Tracheal epithelial cell (primary cell): ENCODE results near the gene ACBD3. TPM values are rescaled to one million over a fixed set of nuclear protein-coding genes. Genes with fewer than 3 reads are reported as not detected.

Experiments
- total RNA-seq: library from RNA; depleted of rRNA; stranded (reverse); fragments of >200 nt; gene quantifications from 2 replicates; pipeline ENCODE4 v1.2.1, GENCODE V29; 2014

The ACBD3 gene
- total RNA-seq: 43.7 and 67.0 TPM in 2 replicates

GRCh38 chr1:226186124-226187018 lies at the start of gene ACBD3:
ACBD3 (minus strand) TSS chr1:226186741; CDS start chr1:226186675, 66 bp downstream.

GRCh38 chr1:226223157-226223785 lies 36.7 kb upstream of the ACBD3 start, which contains the start of gene MIXL1:
MIXL1 (plus strand) TSS chr1:226223664; CDS start chr1:226223682, 18 bp downstream.

Other genes with a start within 250 kb of the ACBD3 start
- not detected in 2 replicates for gene LEFTY2, start 245.5 kb downstream of the ACBD3 start, total RNA-seq
- 29.9 and 32.8 TPM in 2 replicates for gene SDE2, start 187.4 kb downstream of the ACBD3 start, total RNA-seq
- gene H3-3A, start 124.0 kb downstream of the ACBD3 start, total RNA-seq: 109 and 113 TPM in 2 replicates
- gene MIXL1, start 36.9 kb upstream of the ACBD3 start, total RNA-seq: not detected in 2 replicates
- 4.5 and 5.3 TPM in 2 replicates for gene LIN9, start 122.4 kb upstream of the ACBD3 start, total RNA-seq
- gene PARP1, start 221.4 kb upstream of the ACBD3 start, total RNA-seq: 15.3 and 48.9 TPM in 2 replicates